22Rv1 (cell line): ENCODE data around the gene TM2D1.

Experiments
- ZFX ChIP-seq: fragments of 450-650 bp; IDR thresholded peaks from 2 replicates; pipeline ENCODE4 v1.6.1; 2017; ENCODE audit warnings: antibody characterized with exemption, borderline replicate concordance
- TF ChIP-seq, protein P1 (sequence below): fragments of 450-650 bp; IDR thresholded peaks from 2 replicates; pipeline ENCODE4 v1.5.1; 2017; ENCODE audit warnings: mild to moderate bottlenecking

DNA sequence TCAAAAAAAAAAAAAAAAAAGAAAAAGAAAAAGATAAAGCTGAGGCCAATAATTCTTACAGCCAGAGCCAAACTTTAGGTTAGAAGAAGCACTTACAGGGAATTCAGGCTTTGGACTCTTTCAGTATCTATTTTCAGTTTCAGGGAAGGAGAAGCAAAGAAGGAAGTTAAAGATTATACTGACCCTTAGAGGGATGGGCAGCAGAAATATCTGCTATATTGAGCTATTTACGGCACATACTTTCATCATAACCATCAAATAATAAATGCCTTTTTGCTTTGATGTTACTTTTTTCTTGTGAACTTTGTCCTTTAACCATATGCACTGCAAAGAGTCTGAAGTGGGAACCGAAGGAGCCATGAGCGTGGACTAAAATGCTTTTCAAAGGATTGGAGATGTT is 42.0 kb downstream of the TM2D1 start:
- TF ChIP-seq, protein P1, sequence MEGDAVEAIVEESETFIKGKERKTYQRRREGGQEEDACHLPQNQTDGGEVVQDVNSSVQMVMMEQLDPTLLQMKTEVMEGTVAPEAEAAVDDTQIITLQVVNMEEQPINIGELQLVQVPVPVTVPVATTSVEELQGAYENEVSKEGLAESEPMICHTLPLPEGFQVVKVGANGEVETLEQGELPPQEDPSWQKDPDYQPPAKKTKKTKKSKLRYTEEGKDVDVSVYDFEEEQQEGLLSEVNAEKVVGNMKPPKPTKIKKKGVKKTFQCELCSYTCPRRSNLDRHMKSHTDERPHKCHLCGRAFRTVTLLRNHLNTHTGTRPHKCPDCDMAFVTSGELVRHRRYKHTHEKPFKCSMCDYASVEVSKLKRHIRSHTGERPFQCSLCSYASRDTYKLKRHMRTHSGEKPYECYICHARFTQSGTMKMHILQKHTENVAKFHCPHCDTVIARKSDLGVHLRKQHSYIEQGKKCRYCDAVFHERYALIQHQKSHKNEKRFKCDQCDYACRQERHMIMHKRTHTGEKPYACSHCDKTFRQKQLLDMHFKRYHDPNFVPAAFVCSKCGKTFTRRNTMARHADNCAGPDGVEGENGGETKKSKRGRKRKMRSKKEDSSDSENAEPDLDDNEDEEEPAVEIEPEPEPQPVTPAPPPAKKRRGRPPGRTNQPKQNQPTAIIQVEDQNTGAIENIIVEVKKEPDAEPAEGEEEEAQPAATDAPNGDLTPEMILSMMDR: no peak
- TF ChIP-seq ZFX: no peak
